Peyer's patch (tissue), 4 donors: ENCODE data around the gene GNRH2. TPM values are rescaled to one million over a fixed set of nuclear protein-coding genes. Genes with fewer than 3 reads are reported as not detected.

Experiments
- DNase-seq, 3 donors: peaks; one replicate each; pipeline ENCODE4 v3.0.0-alpha.2; 2017 to 2019
- H3K27ac ChIP-seq, 4 donors: fragments of 200-600 bp; sonication (generic); one replicate each; pipeline ENCODE4 v1.5.1; 2016 to 2019
- H3K27me3 ChIP-seq, 2 donors: fragments of 200-600 bp; sonication (generic); one replicate each; pipeline ENCODE4 v1.5.1; 2019
- H3K36me3 ChIP-seq, 3 donors: fragments of 200-600 bp; sonication (generic); one replicate each; pipeline ENCODE4 v1.5.1; 2016 to 2019
- H3K4me1 ChIP-seq, 4 donors: fragments of 200-600 bp; sonication (generic); one replicate each; pipeline ENCODE4 v1.5.1; 2016 to 2019
- H3K4me3 ChIP-seq, 4 donors: fragments of 200-600 bp; sonication (generic); 1 replicate in 3 of 4; 2 replicates in 1 of 4; pipeline ENCODE4 v1.5.1; 2016 to 2019; ENCODE audit warnings: mild to moderate bottlenecking in 1 of 4
- H3K9me3 ChIP-seq, 4 donors: fragments of 200-600 bp; sonication (generic); one replicate each; pipeline ENCODE4 v1.5.1; 2016 to 2019; ENCODE audit warnings: mild to moderate bottlenecking in 1 of 4
- POLR2A ChIP-seq, 2 donors: fragments of 450-650 bp; IDR thresholded peaks; one replicate each; pipeline ENCODE4 v1.5.1; 2017; ENCODE audit warnings: antibody characterized with exemption in 2 of 2, mild to moderate bottlenecking in 2 of 2, moderate library complexity in 2 of 2
- total RNA-seq, 4 donors: library from RNA; depleted of rRNA; stranded (reverse); fragments of >200 nt; gene quantifications; one replicate each; pipeline ENCODE4 v1.1.0, GENCODE V29; 2016
- TF ChIP-seq, protein P1 (sequence below), 6 experiments: fragments of 450-650 bp in 4 of 6; fragments of 200-600 bp in 2 of 6; sonication (generic) in 1 of 6; IDR thresholded peaks; one replicate each; pipeline ENCODE4 v1.5.1; 2017 to 2019; ENCODE audit warnings: antibody characterized with exemption in 6 of 6, mild to moderate bottlenecking in 3 of 6, moderate library complexity in 1 of 6

GNRH2 gene
- total RNA-seq, 4 donors from 2014 or later: not detected

DNA sequence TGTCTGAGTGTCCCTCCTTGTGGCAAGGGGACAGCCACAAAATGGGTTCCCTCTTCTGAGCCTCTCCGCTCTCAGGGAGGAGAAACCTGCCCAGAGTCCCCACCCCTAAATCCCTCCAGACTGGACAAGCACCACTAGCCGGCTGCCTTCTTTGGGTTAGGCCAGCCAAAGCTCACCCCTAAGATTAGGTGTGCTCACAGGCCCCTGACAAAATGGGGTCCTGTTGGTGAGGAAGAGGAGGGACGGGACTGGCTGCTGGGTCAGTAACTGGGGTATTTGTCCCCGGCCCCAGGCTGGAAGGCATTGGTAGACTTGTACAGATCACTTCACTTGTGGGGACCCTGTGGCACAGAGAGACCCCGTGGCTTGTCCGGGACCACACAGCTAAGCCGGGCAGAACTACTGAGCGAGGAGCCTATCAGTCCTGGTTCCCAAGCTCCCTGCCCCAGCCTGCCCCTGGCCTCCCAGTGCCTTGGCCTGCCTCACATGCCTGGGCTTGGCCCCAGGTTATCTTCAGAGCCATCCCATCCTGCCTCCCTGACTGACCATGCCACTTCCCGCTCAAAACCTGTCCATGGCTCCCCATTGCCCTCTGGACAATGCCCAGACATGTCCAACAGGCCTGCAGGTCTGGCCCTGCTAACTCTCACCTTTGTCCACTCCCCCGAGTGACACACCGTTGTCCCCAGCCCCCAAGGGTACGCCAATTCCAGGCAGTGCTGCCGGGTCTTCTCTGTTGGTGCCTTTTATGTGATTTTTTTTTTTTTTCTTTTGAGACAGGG is 51.6 kb downstream of the GNRH2 start:
- Histone ChIP-seq H3K4me3 (no peak overlapping the region), H3K27ac (no peak overlapping the region), H3K9me3 (no peaks in the 10 kb centered on the region), H3K4me1 (peaks cover 0 to 8% (median 2%) of the 10 kb centered on the region in 4 donors), H3K36me3 (no peaks in the 10 kb centered on the region), H3K27me3 (peaks cover 0 to 11% of the 10 kb centered on the region in 2 donors)
- no peak for DNase-seq
- no peak for TF ChIP-seq POLR2A (IDR thresholded peaks at IDR 0.05)
- TF ChIP-seq, protein P1, sequence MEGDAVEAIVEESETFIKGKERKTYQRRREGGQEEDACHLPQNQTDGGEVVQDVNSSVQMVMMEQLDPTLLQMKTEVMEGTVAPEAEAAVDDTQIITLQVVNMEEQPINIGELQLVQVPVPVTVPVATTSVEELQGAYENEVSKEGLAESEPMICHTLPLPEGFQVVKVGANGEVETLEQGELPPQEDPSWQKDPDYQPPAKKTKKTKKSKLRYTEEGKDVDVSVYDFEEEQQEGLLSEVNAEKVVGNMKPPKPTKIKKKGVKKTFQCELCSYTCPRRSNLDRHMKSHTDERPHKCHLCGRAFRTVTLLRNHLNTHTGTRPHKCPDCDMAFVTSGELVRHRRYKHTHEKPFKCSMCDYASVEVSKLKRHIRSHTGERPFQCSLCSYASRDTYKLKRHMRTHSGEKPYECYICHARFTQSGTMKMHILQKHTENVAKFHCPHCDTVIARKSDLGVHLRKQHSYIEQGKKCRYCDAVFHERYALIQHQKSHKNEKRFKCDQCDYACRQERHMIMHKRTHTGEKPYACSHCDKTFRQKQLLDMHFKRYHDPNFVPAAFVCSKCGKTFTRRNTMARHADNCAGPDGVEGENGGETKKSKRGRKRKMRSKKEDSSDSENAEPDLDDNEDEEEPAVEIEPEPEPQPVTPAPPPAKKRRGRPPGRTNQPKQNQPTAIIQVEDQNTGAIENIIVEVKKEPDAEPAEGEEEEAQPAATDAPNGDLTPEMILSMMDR (IDR thresholded peaks at IDR 0.05): no peak

Other genes starting within 250 kb of the GNRH2 start
- 1 to 10 TPM in 3 of 4 donors, not detected in 1; 1.1 to 2.5 (median 1.2) TPM for gene CPXM1, start 243.0 kb upstream of the GNRH2 start, total RNA-seq
- not detected for gene C20orf141, start 228.6 kb upstream of the GNRH2 start, total RNA-seq
- gene TMEM239, start 227.3 kb upstream of the GNRH2 start, total RNA-seq: not detected
- 10 to 100 TPM; 25.4 to 99.0 (median 48.7) TPM for gene PCED1A, start 203.0 kb upstream of the GNRH2 start, total RNA-seq
- 10 to 100 TPM; 43.7 to 54.6 (median 45.1) TPM for gene VPS16, start 202.9 kb upstream of the GNRH2 start, total RNA-seq
- gene PTPRA, start 170.1 kb upstream of the GNRH2 start, total RNA-seq: 10 to 100 TPM; 22.8 to 52.8 (median 36.5) TPM
- 10 to 100 TPM; 34.5 to 43.6 (median 43.1) TPM for gene MRPS26, start 2.4 kb downstream of the GNRH2 start, total RNA-seq
- 1 to 10 TPM in 1 of 4 donors, not detected in 3; 9.3 TPM for gene OXT, start 28.0 kb downstream of the GNRH2 start, total RNA-seq
- gene AVP, start 41.1 kb downstream of the GNRH2 start, total RNA-seq: 1 to 10 TPM in 1 of 4 donors, not detected in 3; 5.8 TPM
- 10 to 100 TPM; 19.0 to 24.3 (median 24.2) TPM for gene FASTKD5, start 116.2 kb downstream of the GNRH2 start, total RNA-seq
- 10 to 100 TPM in 1 of 4 donors, 1 to 10 TPM in 3; 5.0 to 17.7 (median 7.1) TPM for gene UBOX5, start 116.2 kb downstream of the GNRH2 start, total RNA-seq
- 10 to 100 TPM; 24.3 to 38.4 (median 33.8) TPM for gene LZTS3, start 129.9 kb downstream of the GNRH2 start, total RNA-seq
- gene DDRGK1, start 161.1 kb downstream of the GNRH2 start, total RNA-seq: 100 to 1,000 TPM in 2 of 4 donors, 10 to 100 TPM in 2; 72.9 to 111 (median 92.5) TPM
- gene ITPA, start 165.9 kb downstream of the GNRH2 start, total RNA-seq: 10 to 100 TPM; 35.7 to 76.7 (median 51.8) TPM
- gene SLC4A11, start 195.6 kb downstream of the GNRH2 start, total RNA-seq: 1 to 10 TPM in 1 of 4 donors, under 1 TPM in 2, not detected in 1; 0.54 to 1.1 (median 0.70) TPM